ENCODE measurements around the gene KCNQ5.
A peak's percentile ranks its signal among the peaks of the same experiment; 100 is the strongest.

Gene KCNQ5

GRCh38 chr6:73058736-73059135, 436.9 kb downstream of the KCNQ5 start:
- DNase-seq (ENCODE audit: low read depth): no peak

DNA sequence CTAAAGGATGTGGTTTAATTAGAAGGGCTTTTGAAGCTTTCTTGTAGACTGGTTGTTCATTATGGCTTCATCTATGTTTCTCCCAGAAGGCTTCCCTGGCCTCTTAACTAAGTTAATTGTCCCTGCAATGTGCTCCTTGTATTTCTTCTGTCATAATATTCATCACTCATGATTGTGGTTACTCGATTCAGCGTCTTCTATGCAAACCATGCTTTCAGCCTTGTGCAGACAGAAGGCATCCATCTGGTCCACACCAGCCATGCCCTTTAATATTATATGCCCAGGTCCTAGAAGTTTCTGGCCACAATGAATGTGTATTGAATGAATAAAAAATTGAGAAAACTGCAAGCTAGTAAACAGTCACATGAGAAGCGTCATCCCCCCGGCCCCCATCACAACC, 440.3 kb downstream of the KCNQ5 start:
- DNase-seq (ENCODE audit: low read depth): no peak

GRCh38 chr6:73062837-73063236, 441.0 kb downstream of the KCNQ5 start:
- DNase-seq (ENCODE audit: low read depth): peak; percentile 35

- no peak for DNase-seq (ENCODE audit: low read depth)
Measured at GRCh38 chr6:73064266-73064665, 442.4 kb downstream of the KCNQ5 start.

DNA sequence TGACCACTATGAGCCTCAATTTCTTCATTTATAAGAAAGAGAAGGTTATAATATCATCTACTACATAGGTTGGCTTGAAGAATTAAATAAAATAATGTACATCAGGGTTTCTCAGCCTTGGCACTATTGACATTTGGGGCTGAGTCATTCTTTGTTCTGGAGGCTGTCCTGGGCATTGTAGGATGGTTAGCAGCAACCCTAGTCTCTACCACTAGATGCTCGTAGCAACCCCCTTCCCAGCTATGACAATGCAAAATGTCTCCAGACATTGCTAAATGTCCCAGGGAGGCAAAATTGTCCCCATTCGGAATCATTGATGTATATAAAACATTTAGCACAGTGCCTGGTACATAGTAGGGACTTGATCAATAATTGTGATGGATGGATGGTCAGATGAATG, 451.4 kb downstream of the KCNQ5 start:
- no peak for DNase-seq (ENCODE audit: low read depth)

- DNase-seq (ENCODE audit: low read depth): no peak
Measured at GRCh38 chr6:73074175-73074574, 452.3 kb downstream of the KCNQ5 start.

DNA sequence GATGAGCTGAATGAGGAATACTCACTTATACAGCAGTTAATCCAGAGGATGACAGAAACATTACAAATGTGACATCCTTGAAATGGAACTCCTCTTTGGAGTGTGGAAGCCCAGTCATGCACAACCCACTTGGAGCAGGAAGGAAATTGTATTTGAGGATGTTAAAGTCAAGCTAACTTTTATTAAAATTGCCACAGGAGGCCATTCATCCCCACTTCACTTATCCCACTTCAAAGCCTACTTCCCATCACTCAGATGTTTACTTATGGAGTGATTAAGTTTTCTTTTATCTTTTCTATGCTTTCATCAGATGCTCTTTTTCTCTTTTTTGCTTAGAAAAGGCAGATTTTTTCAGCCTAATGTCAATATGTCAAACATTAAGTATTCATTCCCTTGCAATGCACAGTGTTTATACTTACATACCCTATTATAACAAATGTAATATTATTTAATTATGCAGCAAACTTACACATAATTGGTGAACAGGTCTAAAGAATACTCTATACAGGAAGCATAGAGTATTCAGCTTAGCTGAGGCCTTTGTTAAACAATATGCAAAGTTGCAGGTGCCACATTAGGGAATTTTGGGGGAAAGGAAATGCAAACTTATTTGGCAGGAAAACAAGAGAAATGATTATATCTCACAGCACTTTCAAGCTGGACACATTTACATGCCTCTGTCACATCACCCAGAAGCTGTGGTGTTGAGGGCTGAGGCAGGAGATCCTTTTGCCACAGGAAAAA, 454.5 kb downstream of the KCNQ5 start:
- no peak for DNase-seq (ENCODE audit: low read depth)

GRCh38 chr6:73078333-73078862, 456.5 kb downstream of the KCNQ5 start:
- no peak for DNase-seq (ENCODE audit: low read depth)

DNA sequence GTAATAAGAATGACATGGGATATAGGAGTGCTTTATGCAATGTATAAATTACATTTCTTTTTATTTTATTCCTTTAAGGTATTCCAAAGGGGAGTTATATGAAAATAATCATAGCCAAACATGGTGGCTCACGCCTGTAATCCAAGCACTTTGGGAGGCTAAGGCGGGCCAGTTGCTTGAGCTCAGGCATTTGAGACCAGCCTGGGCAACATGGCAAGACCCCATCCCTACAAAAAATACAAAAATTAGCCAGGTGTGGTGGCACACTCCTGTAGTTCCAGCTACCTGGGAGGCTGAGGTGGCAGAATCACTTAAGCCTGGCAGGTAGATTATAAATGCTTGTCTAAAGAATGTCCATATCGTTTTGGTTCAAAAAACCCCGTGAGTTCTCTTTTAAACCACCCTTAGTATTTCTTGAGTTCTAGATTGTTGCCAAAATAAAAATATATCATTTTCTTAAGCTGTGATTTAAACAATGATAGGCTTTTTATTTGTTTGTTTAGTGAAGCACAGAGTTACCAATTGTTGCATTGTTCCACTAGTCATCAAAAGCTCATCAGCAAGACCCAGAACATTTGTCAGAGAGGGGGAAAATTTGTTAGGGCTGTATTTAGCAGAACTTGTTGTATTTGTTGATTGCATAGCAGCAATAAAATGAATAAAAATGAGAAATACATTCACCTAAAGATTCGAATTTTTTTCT, 457.2 kb downstream of the KCNQ5 start:
- DNase-seq (ENCODE audit: low read depth): no peak

DNA sequence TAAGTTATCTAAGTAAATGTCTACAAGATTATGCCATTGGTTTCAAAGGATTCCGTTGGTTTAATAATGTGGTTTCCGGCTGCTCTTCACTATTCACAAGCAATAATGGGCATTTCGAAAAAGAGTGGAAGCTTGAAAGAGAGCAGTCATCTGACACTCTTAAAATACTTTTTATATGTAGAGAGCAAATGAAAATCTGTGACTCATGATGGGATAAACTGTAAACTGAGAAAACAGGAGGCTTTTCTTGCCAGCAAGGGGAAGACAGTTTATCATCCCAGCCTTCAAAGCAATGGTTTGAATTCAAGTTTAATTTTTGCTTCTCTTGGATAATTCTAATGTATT, 457.7 kb downstream of the KCNQ5 start:
- DNase-seq (ENCODE audit: low read depth): peak; percentile 49

DNA sequence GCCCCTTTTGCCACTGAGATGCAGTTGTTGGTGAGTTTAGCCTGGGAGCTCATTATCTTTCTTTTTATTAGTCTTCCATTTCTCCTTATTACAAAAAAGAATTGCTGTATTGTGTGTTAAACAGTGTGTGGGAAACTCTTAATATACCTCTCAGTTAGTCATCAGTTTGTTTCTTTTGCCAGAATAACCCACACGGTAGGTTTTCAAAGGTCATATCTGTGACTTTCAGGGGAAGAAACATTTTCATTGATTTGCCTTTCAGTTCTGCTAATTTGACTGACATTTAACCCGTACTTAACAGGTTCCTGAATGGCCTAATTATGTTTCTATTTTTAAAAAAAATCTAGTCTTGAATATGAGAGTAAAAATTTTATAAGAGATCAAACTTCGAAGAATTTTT, 458.1 kb downstream of the KCNQ5 start:
- no peak for DNase-seq (ENCODE audit: low read depth)

DNA sequence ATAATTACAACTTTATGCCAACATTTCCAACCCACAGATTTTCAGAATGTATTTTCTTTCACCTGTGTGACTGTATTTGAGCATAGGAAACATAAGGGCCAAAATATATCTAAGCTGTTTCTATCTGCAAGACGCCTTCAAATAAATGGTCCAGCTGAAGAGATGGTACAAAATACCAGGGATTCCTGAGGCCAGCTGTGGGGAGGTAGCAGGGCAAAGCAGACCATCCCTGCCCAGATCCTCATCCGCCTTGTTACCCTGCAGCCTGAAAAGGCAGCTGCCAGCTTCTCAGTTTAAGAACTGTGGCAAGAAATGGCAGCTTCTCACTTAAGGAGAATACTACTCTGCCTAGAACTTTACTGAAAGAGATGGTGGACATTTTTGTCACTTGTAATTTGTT, 460.1 kb downstream of the KCNQ5 start:
- no peak for DNase-seq (ENCODE audit: low read depth)

DNA sequence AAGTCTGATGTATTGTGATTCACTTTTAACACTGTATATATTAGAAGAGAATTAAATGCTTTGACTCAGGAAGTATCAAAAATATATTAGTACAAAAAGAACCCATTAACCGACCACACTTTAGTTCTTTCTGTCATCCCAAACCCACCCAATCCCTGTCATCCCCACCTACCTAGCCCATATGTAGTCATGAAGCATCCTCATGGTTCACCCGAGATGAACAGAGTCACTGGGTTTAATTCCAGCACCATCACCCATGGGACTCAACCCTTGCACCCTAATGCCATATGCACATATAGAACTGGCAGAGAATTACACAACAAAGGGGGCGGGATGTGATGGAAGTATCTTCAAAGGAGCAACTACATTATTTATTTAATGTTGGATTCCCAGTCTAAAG, 462.0 kb downstream of the KCNQ5 start:
- no peak for DNase-seq (ENCODE audit: low read depth)

- DNase-seq (ENCODE audit: low read depth): no peak
Measured at GRCh38 chr6:73085443-73085871, 463.6 kb downstream of the KCNQ5 start.

- no peak for DNase-seq (ENCODE audit: low read depth)
Measured at GRCh38 chr6:73086726-73087125, 464.9 kb downstream of the KCNQ5 start.

DNA sequence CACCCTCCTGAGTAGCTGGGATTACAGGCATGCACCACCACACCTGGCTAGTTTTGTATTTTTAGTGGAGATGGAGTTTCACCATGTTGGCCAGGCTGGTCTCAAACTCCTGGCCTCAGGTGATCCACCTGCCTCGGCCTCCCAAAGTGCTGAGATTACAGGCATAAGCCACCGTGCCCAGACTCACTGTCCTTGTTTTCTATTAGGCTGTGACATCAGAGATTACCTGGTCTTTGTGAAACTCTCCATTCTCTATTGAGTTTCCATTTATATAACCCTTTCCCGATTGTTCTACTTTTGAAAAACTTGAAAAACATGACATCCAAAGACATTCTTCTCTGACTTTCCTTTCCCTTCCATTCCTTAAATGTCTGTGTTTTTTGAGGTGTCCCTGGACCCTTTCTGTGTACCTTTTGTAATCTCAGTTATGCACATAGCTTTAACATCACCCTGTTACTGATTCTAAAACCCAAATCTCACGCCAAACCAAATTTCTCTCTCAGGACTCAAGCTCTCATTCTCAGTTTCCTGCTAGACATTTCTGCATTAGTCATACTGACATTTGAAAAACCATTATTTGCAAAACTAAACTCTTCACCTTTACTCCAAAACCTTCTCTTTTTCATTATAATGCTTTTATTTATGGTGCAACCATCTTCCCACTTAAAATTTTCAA, 466.4 kb downstream of the KCNQ5 start:
- no peak for DNase-seq (ENCODE audit: low read depth)

- no peak for DNase-seq (ENCODE audit: low read depth)
Measured at GRCh38 chr6:73104921-73105320, 483.1 kb downstream of the KCNQ5 start.

DNA sequence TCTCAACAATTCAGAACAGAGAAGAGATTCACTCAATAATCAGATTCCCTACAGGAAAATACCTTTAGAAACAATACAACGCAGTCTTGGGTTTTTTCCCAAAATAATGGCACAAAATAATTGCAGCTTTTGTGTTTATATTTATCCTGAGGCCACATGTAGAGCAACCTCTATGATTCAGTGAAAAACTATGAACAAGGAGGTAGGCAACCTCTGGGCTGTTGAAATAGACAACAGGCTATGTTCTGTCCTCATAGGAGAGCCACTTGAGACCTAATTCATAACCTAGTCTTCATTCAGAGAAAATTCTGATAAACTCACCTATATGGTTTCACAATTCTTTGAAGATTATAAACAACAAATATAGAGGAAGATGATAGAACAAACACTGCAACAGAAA, 485.2 kb downstream of the KCNQ5 start:
- DNase-seq (ENCODE audit: low read depth): no peak

GRCh38 chr6:73108949-73109348, 487.1 kb downstream of the KCNQ5 start:
- no peak for DNase-seq (ENCODE audit: low read depth)

DNA sequence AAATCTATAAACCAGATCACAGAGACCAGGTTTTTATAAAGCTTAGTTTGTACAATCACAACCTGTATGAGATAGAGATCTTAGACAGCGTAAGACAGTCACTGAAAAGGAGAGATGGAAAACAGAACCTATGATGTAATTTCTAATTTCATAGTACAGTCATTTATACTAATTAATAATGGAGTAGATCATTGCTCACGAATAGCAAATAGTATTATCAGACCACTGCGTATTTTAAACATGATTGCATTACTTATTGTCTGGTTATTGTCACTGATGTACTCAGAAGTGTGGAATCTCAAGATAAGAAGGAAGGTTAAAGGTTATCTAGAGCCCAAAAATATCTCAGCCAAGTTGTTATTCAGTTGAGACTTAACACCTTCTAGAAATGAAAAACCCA, 487.8 kb downstream of the KCNQ5 start:
- no peak for DNase-seq (ENCODE audit: low read depth)

DNA sequence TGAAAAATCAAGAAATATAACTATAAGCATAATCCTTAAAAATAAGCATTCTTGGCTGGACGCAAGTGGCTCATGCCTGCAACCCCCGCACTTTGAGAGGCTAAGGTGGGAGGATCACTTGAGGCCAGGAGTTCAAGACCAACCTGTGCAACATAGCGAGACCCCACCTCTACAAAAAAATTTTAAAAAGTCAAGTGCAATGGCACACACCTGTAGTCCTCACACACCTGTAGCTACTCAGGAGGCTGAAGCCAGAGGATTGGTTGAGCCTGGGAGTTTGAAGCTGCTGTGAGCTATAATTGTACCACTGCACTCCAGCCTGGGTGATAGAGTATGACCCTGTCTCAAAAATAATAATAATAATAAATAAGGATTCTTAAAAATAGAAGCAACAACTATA, 494.5 kb downstream of the KCNQ5 start:
- DNase-seq (ENCODE audit: low read depth): no peak

GRCh38 chr6:73121421-73121993, 499.6 kb downstream of the KCNQ5 start:
- DNase-seq (ENCODE audit: low read depth): no peak
